Vagina (tissue), 2 donors: ENCODE data around the gene PEPD.

Experiments used
- POLR2A ChIP-seq, 2 donors: fragments of 450-650 bp; IDR thresholded peaks; one replicate each; pipeline ENCODE4 v1.6.1; 2017; ENCODE audit warnings: antibody characterized with exemption in 2 of 2, mild to moderate bottlenecking in 2 of 2, moderate library complexity in 2 of 2
- POLR2AphosphoS5 ChIP-seq, 2 donors: sonication (generic); formaldehyde crosslinking; IDR thresholded peaks; one replicate each; pipeline ENCODE4 v1.9.0; 2017; ENCODE audit warnings: antibody characterized with exemption in 2 of 2, mild to moderate bottlenecking in 2 of 2, low read depth in 1 of 2; ENCODE audit not compliant: insufficient read depth in 1 of 2
- TF ChIP-seq, protein P1 (sequence below), 3 experiments: fragments of 450-650 bp in 2 of 3; fragments of 200-600 bp in 1 of 3; sonication (generic) in 1 of 3; IDR thresholded peaks; one replicate each; pipeline ENCODE4 v1.5.1; 2017 to 2019; ENCODE audit warnings: antibody characterized with exemption in 3 of 3, mild to moderate bottlenecking in 2 of 3, moderate library complexity in 2 of 3

DNA sequence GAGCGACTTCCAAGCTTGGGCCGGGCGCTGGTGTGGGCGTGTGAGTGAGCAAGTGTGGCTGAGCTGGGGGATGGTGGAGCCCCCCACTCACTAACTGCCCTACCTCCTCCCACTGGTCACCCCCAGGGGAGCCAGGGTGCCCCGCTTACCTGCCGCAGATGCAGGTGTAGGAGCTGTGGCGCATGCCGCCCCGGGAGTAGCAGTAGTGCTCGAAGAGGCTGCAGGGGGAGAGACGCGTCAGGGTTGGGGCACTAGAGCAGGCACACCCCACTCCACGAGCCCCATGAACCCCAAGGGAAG, 108.2 kb downstream of the PEPD start:
- TF ChIP-seq, protein P1, sequence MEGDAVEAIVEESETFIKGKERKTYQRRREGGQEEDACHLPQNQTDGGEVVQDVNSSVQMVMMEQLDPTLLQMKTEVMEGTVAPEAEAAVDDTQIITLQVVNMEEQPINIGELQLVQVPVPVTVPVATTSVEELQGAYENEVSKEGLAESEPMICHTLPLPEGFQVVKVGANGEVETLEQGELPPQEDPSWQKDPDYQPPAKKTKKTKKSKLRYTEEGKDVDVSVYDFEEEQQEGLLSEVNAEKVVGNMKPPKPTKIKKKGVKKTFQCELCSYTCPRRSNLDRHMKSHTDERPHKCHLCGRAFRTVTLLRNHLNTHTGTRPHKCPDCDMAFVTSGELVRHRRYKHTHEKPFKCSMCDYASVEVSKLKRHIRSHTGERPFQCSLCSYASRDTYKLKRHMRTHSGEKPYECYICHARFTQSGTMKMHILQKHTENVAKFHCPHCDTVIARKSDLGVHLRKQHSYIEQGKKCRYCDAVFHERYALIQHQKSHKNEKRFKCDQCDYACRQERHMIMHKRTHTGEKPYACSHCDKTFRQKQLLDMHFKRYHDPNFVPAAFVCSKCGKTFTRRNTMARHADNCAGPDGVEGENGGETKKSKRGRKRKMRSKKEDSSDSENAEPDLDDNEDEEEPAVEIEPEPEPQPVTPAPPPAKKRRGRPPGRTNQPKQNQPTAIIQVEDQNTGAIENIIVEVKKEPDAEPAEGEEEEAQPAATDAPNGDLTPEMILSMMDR (IDR thresholded peaks at IDR 0.05): no peak
- TF ChIP-seq POLR2A (IDR thresholded peaks at IDR 0.05): no peak
- no peak for TF ChIP-seq POLR2AphosphoS5 (IDR thresholded peaks at IDR 0.05; ENCODE audit: insufficient read depth in 1 of 2, low read depth in 1 of 2)
